CD8-positive, alpha-beta memory T cell (primary cell): ENCODE measurements around the gene LRRC75A. TPM values are rescaled to one million over a fixed set of nuclear protein-coding genes. Genes with fewer than 3 reads are reported as not detected.

ENCODE experiments used
- CTCF ChIA-PET: fragments of 350-600 bp; sonication (Branson Sonifier 250); formaldehyde crosslinking; loops from one replicate; lab custom pipeline; 2021; ENCODE audit warnings: antibody characterized with exemption; lab: Charles Lee
- POLR2A ChIA-PET: fragments of 350-600 bp; sonication (Branson Sonifier 250); formaldehyde crosslinking; loops from one replicate; lab custom pipeline; 2021; ENCODE audit warnings: antibody characterized with exemption; lab: Charles Lee
- DNase-seq, 5 donors: peaks; one replicate each; pipeline versions ENCODE4 v3.0.0 to v3.0.0-alpha.2; 2020 to 2022; ENCODE audit warnings: mixed read lengths in 1 of 5
- H3K27ac ChIP-seq: one replicate; pipeline ENCODE4 v1.7.0; 2013; ENCODE audit warnings: low read depth, mild to moderate bottlenecking, low read length, moderate library complexity
- H3K27me3 ChIP-seq: 2 replicates; pipeline ENCODE4 v1.7.0; 2013; ENCODE audit warnings: low read length, mild to moderate bottlenecking; ENCODE audit not compliant: insufficient read depth, poor library complexity, severe bottlenecking
- H3K36me3 ChIP-seq: 2 replicates; pipeline ENCODE4 v1.7.0; 2013; ENCODE audit warnings: mild to moderate bottlenecking, low read length, moderate library complexity; ENCODE audit not compliant: insufficient read depth
- H3K4me1 ChIP-seq: 2 replicates; pipeline ENCODE4 v1.7.0; 2013; ENCODE audit warnings: mild to moderate bottlenecking, low read length, moderate library complexity; ENCODE audit not compliant: insufficient read depth
- H3K4me3 ChIP-seq: 2 replicates; pipeline ENCODE4 v1.7.0; 2013; ENCODE audit warnings: mild to moderate bottlenecking, low read length
- H3K9me3 ChIP-seq: 2 replicates; pipeline ENCODE4 v1.7.0; 2013; ENCODE audit warnings: mild to moderate bottlenecking, low read length
- H3K27ac Mint-ChIP-seq, 8 donors: one replicate each; pipeline ENCODE4 v1.8.0; 2020 to 2021; ENCODE audit warnings: mixed read lengths in 8 of 8, mild to moderate bottlenecking in 6 of 8, inconsistent platforms in 3 of 8, moderate library complexity in 3 of 8
- H3K27me3 Mint-ChIP-seq, 2 donors: one replicate each; pipeline ENCODE4 v1.8.0; 2020 to 2021; ENCODE audit warnings: mixed read lengths in 2 of 2, mild to moderate bottlenecking in 1 of 2, moderate library complexity in 1 of 2
- H3K36me3 Mint-ChIP-seq, 3 donors: one replicate each; pipeline ENCODE4 v1.8.0; 2020 to 2021; ENCODE audit warnings: mixed read lengths in 3 of 3, inconsistent platforms in 1 of 3, mild to moderate bottlenecking in 1 of 3
- H3K4me1 Mint-ChIP-seq, 3 donors: one replicate each; pipeline ENCODE4 v1.8.0; 2020 to 2021; ENCODE audit warnings: mixed read lengths in 3 of 3, inconsistent platforms in 1 of 3, mild to moderate bottlenecking in 1 of 3
- H3K4me3 Mint-ChIP-seq, 7 donors: one replicate each; pipeline ENCODE4 v1.8.0; 2020 to 2021; ENCODE audit warnings: mixed read lengths in 7 of 7, mild to moderate bottlenecking in 6 of 7, moderate library complexity in 4 of 7, inconsistent platforms in 2 of 7
- H3K9me3 Mint-ChIP-seq, 5 donors: one replicate each; pipeline ENCODE4 v1.8.0; 2020 to 2022; ENCODE audit warnings: mixed read lengths in 5 of 5, mild to moderate bottlenecking in 3 of 5, moderate library complexity in 2 of 5, inconsistent platforms in 1 of 5
- polyA plus RNA-seq: library from polyadenylated mRNA; unstranded; fragments of 300-500 nt; fragmentation: Illumina TruSeq; gene quantifications from one replicate; pipeline ENCODE4 v1.2.3, GENCODE V29; 2021
- total RNA-seq, 2 experiments: library from RNA; stranded (reverse); gene quantifications; one replicate each; pipeline ENCODE4 v1.2.3, GENCODE V29; 2021

LRRC75A gene
- total and polyA plus RNA-seq, 3 experiments from 2014 or later = 2.2 to 4.6 (median 2.6) TPM

- CTCF ChIA-PET = interaction anchor here (1.7 kb wide), 1 partner anchor 15 kb away, joined by 4 read pairs; no protein-coding TSS in a partner anchor
- H3K9me3 Mint-ChIP-seq = no peaks in the 10 kb centered on the region
Observed at GRCh38 chr17:16467886-16468285, 24.1 kb downstream of the LRRC75A start.

GRCh38 chr17:16467044-16467443, 24.9 kb downstream of the LRRC75A start:
- no peak for DNase-seq
- Mint-ChIP-seq H3K36me3 (peaks cover 0 to 5% (median 4%) of the 10 kb centered on the region in 3 donors), H3K9me3 (no peaks in the 10 kb centered on the region), H3K27me3 (peaks cover 0 to 1% of the 10 kb centered on the region in 2 donors), H3K27ac (no peak overlapping the region), H3K4me1 (no peaks in the 10 kb centered on the region), H3K4me3 (no peak overlapping the region)
- Histone ChIP-seq H3K4me1 (no peaks in the 10 kb centered on the region), H3K27ac (no peak overlapping the region), H3K9me3 (no peaks in the 10 kb centered on the region), H3K27me3 (no peaks in the 10 kb centered on the region), H3K36me3 (no peaks in the 10 kb centered on the region), H3K4me3 (no peak overlapping the region)
- ChIA-PET CTCF (interaction anchor here (1.7 kb wide), 1 partner anchor 14 kb away, joined by 4 read pairs; no protein-coding TSS in a partner anchor), POLR2A (no interaction called here)

More at GRCh38 chr17:16467886-16468285, 24.1 kb downstream of the LRRC75A start:
- POLR2A ChIA-PET = no interaction called here
- Mint-ChIP-seq H3K4me3 (no peak overlapping the region), H3K27ac (no peak overlapping the region), H3K4me1 (no peaks in the 10 kb centered on the region), H3K27me3 (peaks cover 0 to 1% of the 10 kb centered on the region in 2 donors), H3K36me3 (peaks cover 0 to 4% (median 2%) of the 10 kb centered on the region in 3 donors)
- no peaks in the 10 kb centered on the region for H3K9me3 ChIP-seq
- H3K27me3 ChIP-seq = no peaks in the 10 kb centered on the region
- no peaks in the 10 kb centered on the region for H3K36me3 ChIP-seq
- DNase-seq = no peak
- H3K4me3 ChIP-seq = no peak overlapping the region
- H3K27ac ChIP-seq = no peak overlapping the region
- H3K4me1 ChIP-seq = no peaks in the 10 kb centered on the region

- ChIA-PET POLR2A (no interaction called here), CTCF (no interaction called here)
- Mint-ChIP-seq H3K27ac (no peak overlapping the region), H3K9me3 (no peaks in the 10 kb centered on the region), H3K36me3 (peaks cover 0 to 5% (median 4%) of the 10 kb centered on the region in 3 donors), H3K4me1 (no peaks in the 10 kb centered on the region), H3K27me3 (no peaks in the 10 kb centered on the region), H3K4me3 (peak overlapping the region in 1 of 7 donors; percentile 54)
- H3K4me1 ChIP-seq = no peaks in the 10 kb centered on the region
- H3K27ac ChIP-seq = no peak overlapping the region
- no peaks in the 10 kb centered on the region for H3K9me3 ChIP-seq
- H3K4me3 ChIP-seq = no peak overlapping the region
- no peaks in the 10 kb centered on the region for H3K27me3 ChIP-seq
- no peaks in the 10 kb centered on the region for H3K36me3 ChIP-seq
- no peak for DNase-seq
Observed at GRCh38 chr17:16466407-16466806, 25.6 kb downstream of the LRRC75A start.

GRCh38 chr17:16465861-16466338, 26.1 kb downstream of the LRRC75A start:
- H3K4me3 ChIP-seq = no peak overlapping the region
- no peak overlapping the region for H3K27ac ChIP-seq
- CTCF ChIA-PET = interaction anchor here (2.0 kb wide), 1 partner anchor 12 kb away, joined by 9 read pairs; no protein-coding TSS in a partner anchor
- POLR2A ChIA-PET = no interaction called here
- no peaks in the 10 kb centered on the region for H3K36me3 ChIP-seq
- no peaks in the 10 kb centered on the region for H3K27me3 ChIP-seq
- Mint-ChIP-seq H3K9me3 (no peaks in the 10 kb centered on the region), H3K4me3 (no peak overlapping the region), H3K4me1 (no peaks in the 10 kb centered on the region), H3K27ac (peak overlapping the region in 2 of 8 donors; percentile 11 to 43), H3K36me3 (peaks cover 0 to 8% (median 4%) of the 10 kb centered on the region in 3 donors), H3K27me3 (no peaks in the 10 kb centered on the region)
- DNase-seq = no peak
- H3K4me1 ChIP-seq = no peaks in the 10 kb centered on the region
- no peaks in the 10 kb centered on the region for H3K9me3 ChIP-seq

GRCh38 chr17:16465052-16465312, 27.0 kb downstream of the LRRC75A start:
- no peak overlapping the region for H3K4me3 Mint-ChIP-seq
- ChIA-PET POLR2A (no interaction called here), CTCF (interaction anchor here (0.7 to 2.0 kb wide), 2 partner anchors 12 to 56 kb away, joined by 3 to 9 read pairs; no protein-coding TSS in a partner anchor)

GRCh38 chr17:16464303-16465051, 27.5 kb downstream of the LRRC75A start:
- H3K27me3 ChIP-seq = no peaks in the 10 kb centered on the region

More at GRCh38 chr17:16465052-16465312, 27.0 kb downstream of the LRRC75A start:
- no peaks in the 10 kb centered on the region for H3K9me3 Mint-ChIP-seq
- Histone ChIP-seq H3K4me1 (no peaks in the 10 kb centered on the region), H3K36me3 (no peaks in the 10 kb centered on the region), H3K27ac (no peak overlapping the region), H3K9me3 (no peaks in the 10 kb centered on the region), H3K4me3 (no peak overlapping the region), H3K27me3 (no peaks in the 10 kb centered on the region)
- no peaks in the 10 kb centered on the region for H3K4me1 Mint-ChIP-seq
- H3K27me3 Mint-ChIP-seq = no peaks in the 10 kb centered on the region
- H3K36me3 Mint-ChIP-seq = peaks cover 0 to 9% (median 2%) of the 10 kb centered on the region in 3 donors
- DNase-seq = no peak
- H3K27ac Mint-ChIP-seq = no peak overlapping the region

GRCh38 chr17:16463358-16464302, 28.4 kb downstream of the LRRC75A start:
- Mint-ChIP-seq H3K27me3 (no peaks in the 10 kb centered on the region), H3K36me3 (peaks cover 0 to 15% (median 4%) of the 10 kb centered on the region in 3 donors), H3K4me1 (no peaks in the 10 kb centered on the region), H3K9me3 (no peaks in the 10 kb centered on the region), H3K4me3 (no peak overlapping the region), H3K27ac (no peak overlapping the region)
- Histone ChIP-seq H3K27ac (no peak overlapping the region), H3K4me1 (no peaks in the 10 kb centered on the region), H3K4me3 (no peak overlapping the region), H3K27me3 (no peaks in the 10 kb centered on the region), H3K36me3 (no peaks in the 10 kb centered on the region), H3K9me3 (no peaks in the 10 kb centered on the region)
- POLR2A ChIA-PET = no interaction called here
- CTCF ChIA-PET = interaction anchor here (1.0 to 2.0 kb wide), 2 partner anchors 10 to 57 kb away, joined by 4 to 9 read pairs; no protein-coding TSS in a partner anchor
- no peak for DNase-seq

More at GRCh38 chr17:16464303-16465051, 27.5 kb downstream of the LRRC75A start:
- peak overlapping the region in 1 of 8 donors; percentile 38 for H3K27ac Mint-ChIP-seq
- ChIA-PET CTCF (interaction anchor here (0.7 to 2.0 kb wide), 2 partner anchors 11 to 57 kb away, joined by 3 to 9 read pairs; no protein-coding TSS in a partner anchor), POLR2A (no interaction called here)
- Histone ChIP-seq H3K4me3 (no peak overlapping the region), H3K27ac (no peak overlapping the region), H3K4me1 (no peaks in the 10 kb centered on the region), H3K9me3 (no peaks in the 10 kb centered on the region), H3K36me3 (no peaks in the 10 kb centered on the region)
- peaks cover 0 to 9% (median 2%) of the 10 kb centered on the region in 3 donors for H3K36me3 Mint-ChIP-seq
- no peaks in the 10 kb centered on the region for H3K27me3 Mint-ChIP-seq
- no peaks in the 10 kb centered on the region for H3K4me1 Mint-ChIP-seq
- H3K9me3 Mint-ChIP-seq = no peaks in the 10 kb centered on the region
- H3K4me3 Mint-ChIP-seq = no peak overlapping the region
- DNase-seq = no peak
